GM21576 (cell line): ENCODE measurements around the gene PHACTR4.
"Not testable (repeated sequence)": the region's sequence is repeated elsewhere in the genome, so short reads cannot be mapped to it uniquely, and the experiment has no call there.

Source experiments
- ATAC-seq: cut with Tn5 transposase; IDR thresholded peaks from one replicate; pipeline ENCODE4 v1.9.1; 2021; ENCODE audit warnings: mild to moderate bottlenecking, moderate library complexity; ENCODE audit not compliant: unreplicated experiment

Gene PHACTR4

GRCh38 chr1:28482138-28482537 lies 112.6 kb downstream of the PHACTR4 start:
- ATAC-seq: no peak

- no peak for ATAC-seq
These were observed 113.2 kb downstream of the PHACTR4 start for GRCh38 chr1:28482702-28483101.

DNA sequence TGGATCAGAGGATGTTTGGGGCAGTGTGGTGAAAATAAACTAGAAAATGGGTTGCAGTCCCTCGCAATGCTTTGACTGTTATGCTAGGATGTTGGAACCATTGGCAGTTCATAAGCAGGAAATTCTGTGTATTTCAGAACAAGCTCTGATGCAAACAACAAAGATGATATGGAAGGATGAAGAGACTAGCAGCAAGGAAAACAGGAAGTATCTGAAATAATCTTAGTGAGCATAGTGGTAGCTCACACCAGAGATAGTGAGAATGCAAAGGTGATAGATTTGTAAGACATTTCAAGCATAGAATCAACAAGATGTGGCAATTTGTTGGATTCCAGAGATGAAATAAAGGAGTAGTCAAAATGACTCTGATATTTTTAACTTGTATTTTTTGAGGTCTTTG lies 125.2 kb downstream of the PHACTR4 start:
- ATAC-seq: no peak

DNA sequence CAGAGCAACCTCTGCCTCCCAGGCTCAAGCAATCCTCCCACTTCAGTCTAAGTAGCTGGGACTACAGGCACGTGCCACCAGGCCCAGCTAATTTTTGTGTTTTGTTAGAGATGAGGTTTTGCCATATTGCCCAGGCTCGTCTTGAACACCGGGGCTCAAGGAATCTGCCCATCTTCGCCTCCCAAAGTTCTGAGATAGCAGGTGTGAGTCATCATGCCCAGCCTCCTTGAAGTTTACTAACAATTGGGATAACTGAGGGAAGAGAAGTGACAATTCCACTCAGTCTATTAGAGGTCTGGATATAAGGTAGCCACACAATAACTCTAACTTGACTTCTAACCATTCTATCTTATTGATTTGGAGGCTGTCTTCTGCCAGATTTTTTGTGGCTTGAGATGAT lies 130.0 kb downstream of the PHACTR4 start:
- no peak for ATAC-seq

DNA sequence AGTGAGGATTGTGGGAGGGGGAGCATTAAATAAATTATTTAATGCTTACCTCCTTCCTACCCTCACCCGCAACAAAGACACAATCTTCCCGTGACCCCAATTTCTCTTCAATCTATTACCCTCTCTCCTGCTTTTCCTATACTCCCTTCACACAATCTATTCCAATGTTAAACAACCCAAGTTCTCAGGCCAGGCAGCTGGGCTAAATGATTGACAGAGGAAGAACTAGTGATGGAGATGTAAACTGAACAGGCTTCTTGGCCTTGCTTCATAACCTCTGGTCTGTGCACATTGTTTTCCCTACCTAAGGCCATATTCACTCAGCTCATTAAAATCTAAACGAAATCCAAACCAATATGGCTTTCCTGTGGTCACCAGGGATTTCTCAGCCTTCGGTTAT lies 132.4 kb downstream of the PHACTR4 start:
- no peak for ATAC-seq

DNA sequence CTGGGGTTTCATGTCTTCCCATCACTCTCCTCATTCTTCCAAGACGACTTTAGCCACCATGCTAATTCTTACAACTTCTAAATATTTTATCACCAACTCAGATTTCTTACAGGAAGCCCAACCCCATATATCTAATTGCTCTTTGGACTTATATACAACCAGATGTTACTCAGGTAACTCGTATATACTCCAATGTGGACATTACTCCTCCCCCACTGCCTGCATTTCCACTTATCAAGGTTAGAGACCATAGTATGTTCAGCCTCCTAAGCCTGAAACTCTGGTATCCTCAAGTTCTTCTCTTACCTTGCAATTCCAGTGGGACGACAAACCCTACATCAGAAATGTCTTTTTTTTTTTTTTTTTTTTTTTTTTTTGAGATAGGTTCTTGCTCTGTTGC lies 133.6 kb downstream of the PHACTR4 start:
- no peak for ATAC-seq

DNA sequence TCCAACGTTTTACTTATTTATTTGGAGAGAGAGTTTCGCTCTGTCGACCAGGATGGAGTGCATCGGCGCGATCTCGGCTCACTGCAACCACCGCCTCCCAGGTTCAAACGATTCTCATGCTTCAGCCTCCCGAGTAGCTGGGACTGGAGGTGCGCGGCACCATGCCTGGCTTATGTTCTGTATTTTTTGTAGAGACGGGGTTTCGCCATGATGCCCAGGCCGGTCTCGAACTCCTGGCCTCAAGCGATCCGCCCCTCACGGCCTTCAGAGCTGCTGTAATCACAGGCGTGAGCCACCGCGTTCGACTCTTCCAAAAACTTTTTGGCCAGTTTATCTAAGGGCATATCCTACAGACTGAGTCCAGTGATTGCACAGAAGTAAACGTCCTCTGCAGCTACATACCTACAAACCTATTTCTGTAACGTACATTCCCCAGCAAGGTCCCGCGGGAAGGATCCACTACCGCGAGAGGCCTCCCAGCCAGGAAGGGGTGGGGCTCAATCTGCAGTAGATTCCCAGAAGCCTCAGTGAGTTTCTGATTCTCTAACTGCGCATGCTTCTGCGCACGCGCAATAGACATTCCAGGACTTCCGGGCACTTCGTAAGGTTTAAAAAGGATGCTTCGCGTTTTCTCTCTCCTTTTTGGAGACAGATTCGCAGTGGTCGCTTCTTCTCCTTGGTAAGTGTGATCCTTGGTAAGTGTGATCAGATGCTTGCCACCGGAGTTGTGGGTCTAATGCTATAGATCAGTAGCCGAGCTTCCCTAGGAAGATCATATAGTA lies 136.1 kb downstream of the PHACTR4 start, which contains the start of gene RCC1:
Gene RCC1, plus strand, starts transcription at position 638 of the 782 bp plus-strand sequence. CDS start 23,824 bp downstream, outside the sequence.
- peak; percentile 74 for ATAC-seq

- no peak for ATAC-seq
These were observed 137.3 kb downstream of the PHACTR4 start for GRCh38 chr1:28506907-28507246.

- no peak for ATAC-seq
These were observed 137.7 kb downstream of the PHACTR4 start for GRCh38 chr1:28507247-28507645.

GRCh38 chr1:28507646-28508434 lies 138.3 kb downstream of the PHACTR4 start:
- no peak for ATAC-seq

DNA sequence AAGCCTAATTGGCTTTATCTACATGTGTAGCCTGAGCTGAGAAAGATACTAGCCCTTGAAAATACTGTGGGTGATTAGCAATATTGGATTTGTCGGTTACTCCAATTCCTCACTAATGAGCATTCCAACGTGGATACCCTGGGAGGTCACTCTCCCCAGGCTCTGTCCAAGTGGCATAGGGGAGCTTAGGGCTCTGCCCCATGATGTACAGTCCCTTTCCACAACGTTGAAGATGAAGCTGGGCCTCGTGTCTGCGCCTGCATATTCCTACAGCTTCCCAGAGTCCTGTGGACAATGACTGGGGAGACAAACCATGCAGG lies 138.9 kb downstream of the PHACTR4 start:
- ATAC-seq: no peak

GRCh38 chr1:28509705-28510272 lies 140.2 kb downstream of the PHACTR4 start:
- ATAC-seq: no peak

DNA sequence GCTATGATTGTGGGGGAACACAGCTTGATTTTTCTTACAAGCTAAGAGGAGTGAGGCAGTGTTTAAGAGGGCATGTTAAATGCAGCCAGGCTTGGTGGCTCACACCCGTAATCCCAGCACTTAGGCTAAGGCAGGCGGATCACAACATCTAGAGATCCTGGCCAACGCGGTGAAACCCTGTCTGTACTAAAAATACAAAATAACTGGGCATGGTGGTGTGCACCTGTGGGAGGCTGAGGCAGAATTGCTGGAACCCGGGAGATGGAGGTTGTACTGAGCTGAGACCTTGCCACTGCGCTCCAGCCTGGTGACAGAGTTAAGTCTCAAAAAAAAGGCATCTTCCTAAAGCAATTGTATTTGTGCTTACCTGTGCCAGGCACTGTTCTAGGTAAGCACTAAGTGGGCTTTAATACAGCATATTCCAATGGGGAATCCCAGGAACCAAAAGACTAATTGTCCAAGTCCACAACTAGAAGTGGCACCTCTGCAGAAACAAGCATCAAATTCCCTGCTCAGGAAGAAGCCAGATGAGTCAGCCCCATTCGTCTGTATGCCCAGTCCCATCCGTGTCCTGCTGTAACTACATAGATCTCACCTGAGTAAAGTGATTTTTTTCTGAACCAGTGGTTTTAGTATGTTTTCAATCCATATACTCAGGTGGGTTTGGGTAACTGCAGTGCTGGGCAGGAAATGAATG lies 140.9 kb downstream of the PHACTR4 start:
- no peak for ATAC-seq

DNA sequence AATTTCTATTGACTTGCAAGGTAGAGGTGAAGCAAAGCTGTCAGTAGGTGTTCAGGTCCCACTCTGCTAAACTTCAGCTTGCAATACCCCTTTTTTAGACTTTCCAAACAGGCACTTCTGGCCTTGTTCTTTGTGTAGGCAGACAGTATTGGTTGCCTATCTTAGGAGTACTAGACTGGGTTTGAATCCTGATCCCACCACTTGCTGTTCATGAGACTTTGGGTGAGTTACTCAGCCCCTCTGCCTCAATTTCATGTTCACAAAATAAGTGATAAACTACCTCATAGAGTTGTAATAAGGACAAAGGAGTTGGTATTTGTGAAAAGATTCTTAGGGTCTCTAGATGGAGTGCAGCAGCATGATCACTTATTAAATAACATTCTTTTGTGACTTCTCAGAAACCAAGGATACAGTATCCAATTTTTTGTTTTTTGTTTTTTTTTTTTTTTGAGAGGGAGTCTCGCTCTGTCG lies 141.5 kb downstream of the PHACTR4 start:
- ATAC-seq: no peak

GRCh38 chr1:28512058-28512611 lies 142.6 kb downstream of the PHACTR4 start:
- ATAC-seq: no peak

- not testable (repeated sequence) for ATAC-seq
These were observed 144.9 kb downstream of the PHACTR4 start for GRCh38 chr1:28514445-28514933.

DNA sequence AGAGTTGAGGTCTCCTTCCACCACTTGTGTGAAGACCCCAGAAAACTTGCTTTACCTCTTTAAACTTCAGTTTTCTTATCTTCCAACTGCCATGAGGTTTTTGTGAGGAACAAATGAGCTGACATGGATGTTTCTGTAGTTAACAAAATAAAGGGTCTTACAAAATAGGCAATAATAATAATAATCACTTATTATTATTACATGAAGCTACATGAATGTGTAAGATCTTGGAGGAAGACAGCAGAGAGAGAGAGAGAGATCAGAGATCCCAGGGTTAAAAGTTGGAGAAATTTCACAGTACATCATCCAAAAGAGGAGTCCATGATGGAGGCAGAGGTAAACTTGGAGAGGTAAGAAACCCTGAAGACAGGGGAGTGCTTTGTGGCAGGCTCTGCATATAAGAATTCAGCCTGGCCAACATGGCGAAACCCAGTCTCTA lies 147.0 kb downstream of the PHACTR4 start:
- ATAC-seq: no peak

- ATAC-seq: peak; percentile 9
These were observed 148.1 kb downstream of the PHACTR4 start for GRCh38 chr1:28517649-28517999.

GRCh38 chr1:28518000-28518744 lies 148.6 kb downstream of the PHACTR4 start:
- peak; percentile 72 for ATAC-seq

GRCh38 chr1:28518745-28519341 lies 149.3 kb downstream of the PHACTR4 start:
- ATAC-seq: peak; percentile 9
